ENCODE data around the gene EPC2. TPM values are rescaled to one million over a fixed set of nuclear protein-coding genes. Genes with fewer than 3 reads are reported as not detected.

EPC2 gene
- total and polyA plus RNA-seq, 2 experiments from 2014 or later = 6.3 to 27.0 TPM

DNA sequence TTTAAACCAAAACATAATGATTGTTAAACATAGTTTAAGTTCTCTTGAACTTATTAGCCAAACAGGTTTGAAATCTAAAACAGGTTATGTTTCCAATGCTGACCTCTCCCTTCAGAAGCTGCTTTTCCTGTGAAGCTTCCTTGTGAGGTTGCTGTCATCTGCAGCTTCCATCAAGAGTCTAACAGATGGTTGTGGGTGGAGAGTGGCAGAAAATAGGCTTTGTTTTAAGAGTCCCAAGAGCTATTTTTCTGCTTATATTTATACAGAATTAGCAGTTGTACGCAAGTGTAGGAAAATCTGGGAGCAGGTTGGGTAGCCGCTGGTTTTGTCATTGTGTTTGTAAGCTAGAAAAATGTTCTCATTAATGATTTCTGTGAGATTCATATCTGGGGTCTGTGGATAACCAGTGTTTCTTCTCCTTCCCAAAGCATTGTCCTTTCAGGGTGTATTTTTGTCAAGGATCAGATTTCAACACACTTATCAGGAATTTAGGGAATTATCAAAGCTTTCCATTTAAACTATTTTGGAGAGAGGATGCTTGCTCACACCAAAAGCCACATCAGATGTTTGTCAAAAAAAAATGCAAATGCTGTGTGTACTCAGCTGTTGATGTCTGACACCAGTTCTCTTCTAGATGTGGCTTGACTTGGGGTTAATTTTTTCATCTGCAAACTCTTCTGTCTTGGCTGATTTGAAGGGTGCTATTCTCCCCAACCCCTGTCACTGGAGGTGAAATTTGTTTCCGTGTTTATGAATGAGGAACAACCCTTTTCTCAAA is 152.4 kb downstream of the EPC2 start (continued):
- TF ChIP-seq, protein P1, sequence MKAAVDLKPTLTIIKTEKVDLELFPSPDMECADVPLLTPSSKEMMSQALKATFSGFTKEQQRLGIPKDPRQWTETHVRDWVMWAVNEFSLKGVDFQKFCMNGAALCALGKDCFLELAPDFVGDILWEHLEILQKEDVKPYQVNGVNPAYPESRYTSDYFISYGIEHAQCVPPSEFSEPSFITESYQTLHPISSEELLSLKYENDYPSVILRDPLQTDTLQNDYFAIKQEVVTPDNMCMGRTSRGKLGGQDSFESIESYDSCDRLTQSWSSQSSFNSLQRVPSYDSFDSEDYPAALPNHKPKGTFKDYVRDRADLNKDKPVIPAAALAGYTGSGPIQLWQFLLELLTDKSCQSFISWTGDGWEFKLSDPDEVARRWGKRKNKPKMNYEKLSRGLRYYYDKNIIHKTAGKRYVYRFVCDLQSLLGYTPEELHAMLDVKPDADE (IDR thresholded peaks at IDR 0.05) = no peak
- TF ChIP-seq CREB1 (CRISPR knock-in tag; IDR thresholded peaks at IDR 0.05; ENCODE audit: low read depth) = no peak
- no peak for TF ChIP-seq ZNF114 (CRISPR knock-in tag; IDR thresholded peaks at IDR 0.05)

DNA sequence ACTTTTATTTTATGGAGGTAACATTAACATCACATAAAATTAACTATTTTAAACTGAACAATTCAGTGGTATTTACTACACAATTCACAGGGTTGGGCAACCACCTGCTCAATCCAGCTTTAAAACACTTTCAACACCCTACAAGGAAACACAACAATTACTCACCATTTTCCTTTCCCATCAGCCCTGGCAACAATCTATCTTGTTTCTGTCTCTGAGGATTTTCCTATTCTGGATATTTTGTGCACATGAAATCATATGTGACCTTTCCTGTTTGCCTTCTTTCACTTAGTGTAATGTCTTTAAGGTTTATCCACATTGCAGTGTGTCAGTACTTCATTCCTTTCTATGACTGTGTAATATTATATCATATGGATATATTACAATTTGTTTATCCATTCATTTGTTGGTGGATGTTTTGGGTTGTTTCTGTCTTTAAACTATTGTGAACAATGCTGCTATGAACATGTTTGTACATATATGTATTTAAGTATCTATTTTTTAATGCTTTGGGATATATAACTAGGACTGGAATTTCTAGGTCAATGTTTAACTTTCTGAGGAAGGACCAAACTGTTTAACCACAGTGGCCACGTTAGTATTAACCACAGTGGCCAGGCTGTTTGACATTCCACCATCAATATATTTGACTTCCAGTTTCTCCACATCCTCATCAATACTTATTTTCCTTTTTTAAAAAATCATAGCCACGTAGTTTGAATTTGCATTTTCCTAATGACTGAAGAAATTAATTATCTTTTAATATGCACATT is 158.1 kb downstream of the EPC2 start:
- no peak for ATAC-seq
- H3K36me3 Mint-ChIP-seq (ENCODE audit: low read depth) = peaks cover 5% of the 10 kb centered on the region; the same call in 1 of the 3 replicates
- peaks cover 6% of the 10 kb centered on the region for H3K9me3 Mint-ChIP-seq

More for the DNA sequence above, 158.1 kb downstream of the EPC2 start:
- TF ChIP-seq, protein P2, sequence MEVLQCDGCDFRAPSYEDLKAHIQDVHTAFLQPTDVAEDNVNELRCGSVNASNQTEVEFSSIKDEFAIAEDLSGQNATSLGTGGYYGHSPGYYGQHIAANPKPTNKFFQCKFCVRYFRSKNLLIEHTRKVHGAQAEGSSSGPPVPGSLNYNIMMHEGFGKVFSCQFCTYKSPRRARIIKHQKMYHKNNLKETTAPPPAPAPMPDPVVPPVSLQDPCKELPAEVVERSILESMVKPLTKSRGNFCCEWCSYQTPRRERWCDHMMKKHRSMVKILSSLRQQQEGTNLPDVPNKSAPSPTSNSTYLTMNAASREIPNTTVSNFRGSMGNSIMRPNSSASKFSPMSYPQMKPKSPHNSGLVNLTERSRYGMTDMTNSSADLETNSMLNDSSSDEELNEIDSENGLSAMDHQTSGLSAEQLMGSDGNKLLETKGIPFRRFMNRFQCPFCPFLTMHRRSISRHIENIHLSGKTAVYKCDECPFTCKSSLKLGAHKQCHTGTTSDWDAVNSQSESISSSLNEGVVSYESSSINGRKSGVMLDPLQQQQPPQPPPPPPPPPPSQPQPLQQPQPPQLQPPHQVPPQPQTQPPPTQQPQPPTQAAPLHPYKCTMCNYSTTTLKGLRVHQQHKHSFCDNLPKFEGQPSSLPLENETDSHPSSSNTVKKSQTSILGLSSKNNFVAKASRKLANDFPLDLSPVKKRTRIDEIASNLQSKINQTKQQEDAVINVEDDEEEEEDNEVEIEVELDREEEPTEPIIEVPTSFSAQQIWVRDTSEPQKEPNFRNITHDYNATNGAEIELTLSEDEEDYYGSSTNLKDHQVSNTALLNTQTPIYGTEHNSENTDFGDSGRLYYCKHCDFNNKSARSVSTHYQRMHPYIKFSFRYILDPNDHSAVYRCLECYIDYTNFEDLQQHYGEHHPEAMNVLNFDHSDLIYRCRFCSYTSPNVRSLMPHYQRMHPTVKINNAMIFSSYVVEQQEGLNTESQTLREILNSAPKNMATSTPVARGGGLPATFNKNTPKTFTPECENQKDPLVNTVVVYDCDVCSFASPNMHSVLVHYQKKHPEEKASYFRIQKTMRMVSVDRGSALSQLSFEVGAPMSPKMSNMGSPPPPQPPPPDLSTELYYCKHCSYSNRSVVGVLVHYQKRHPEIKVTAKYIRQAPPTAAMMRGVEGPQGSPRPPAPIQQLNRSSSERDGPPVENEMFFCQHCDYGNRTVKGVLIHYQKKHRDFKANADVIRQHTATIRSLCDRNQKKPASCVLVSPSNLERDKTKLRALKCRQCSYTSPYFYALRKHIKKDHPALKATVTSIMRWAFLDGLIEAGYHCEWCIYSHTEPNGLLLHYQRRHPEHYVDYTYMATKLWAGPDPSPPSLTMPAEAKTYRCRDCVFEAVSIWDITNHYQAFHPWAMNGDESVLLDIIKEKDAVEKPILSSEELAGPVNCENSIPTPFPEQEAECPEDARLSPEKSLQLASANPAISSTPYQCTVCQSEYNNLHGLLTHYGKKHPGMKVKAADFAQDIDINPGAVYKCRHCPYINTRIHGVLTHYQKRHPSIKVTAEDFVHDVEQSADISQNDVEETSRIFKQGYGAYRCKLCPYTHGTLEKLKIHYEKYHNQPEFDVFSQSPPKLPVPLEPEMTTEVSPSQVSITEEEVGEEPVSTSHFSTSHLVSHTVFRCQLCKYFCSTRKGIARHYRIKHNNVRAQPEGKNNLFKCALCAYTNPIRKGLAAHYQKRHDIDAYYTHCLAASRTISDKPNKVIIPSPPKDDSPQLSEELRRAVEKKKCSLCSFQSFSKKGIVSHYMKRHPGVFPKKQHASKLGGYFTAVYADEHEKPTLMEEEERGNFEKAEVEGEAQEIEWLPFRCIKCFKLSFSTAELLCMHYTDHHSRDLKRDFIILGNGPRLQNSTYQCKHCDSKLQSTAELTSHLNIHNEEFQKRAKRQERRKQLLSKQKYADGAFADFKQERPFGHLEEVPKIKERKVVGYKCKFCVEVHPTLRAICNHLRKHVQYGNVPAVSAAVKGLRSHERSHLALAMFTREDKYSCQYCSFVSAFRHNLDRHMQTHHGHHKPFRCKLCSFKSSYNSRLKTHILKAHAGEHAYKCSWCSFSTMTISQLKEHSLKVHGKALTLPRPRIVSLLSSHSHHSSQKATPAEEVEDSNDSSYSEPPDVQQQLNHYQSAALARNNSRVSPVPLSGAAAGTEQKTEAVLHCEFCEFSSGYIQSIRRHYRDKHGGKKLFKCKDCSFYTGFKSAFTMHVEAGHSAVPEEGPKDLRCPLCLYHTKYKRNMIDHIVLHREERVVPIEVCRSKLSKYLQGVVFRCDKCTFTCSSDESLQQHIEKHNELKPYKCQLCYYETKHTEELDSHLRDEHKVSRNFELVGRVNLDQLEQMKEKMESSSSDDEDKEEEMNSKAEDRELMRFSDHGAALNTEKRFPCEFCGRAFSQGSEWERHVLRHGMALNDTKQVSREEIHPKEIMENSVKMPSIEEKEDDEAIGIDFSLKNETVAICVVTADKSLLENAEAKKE (CRISPR knock-in tag; IDR thresholded peaks at IDR 0.05) = no peak
- TF ChIP-seq ZNF114 (CRISPR knock-in tag; IDR thresholded peaks at IDR 0.05) = no peak
- TF ChIP-seq EZH2 (IDR thresholded peaks at IDR 0.05; ENCODE audit: low read depth, unreplicated experiment) = no peak
- TF ChIP-seq CREB1 (CRISPR knock-in tag; IDR thresholded peaks at IDR 0.05; ENCODE audit: low read depth) = no peak
- no peak for TF ChIP-seq JUNB (IDR thresholded peaks at IDR 0.05; ENCODE audit: unreplicated experiment)
- TF ChIP-seq NANOG (IDR thresholded peaks at IDR 0.05; ENCODE audit: borderline replicate concordance) = no peak
- TF ChIP-seq ZNF331 (CRISPR knock-in tag; IDR thresholded peaks at IDR 0.05; ENCODE audit: low read depth) = no peak
- Histone ChIP-seq H3K9me2 (ENCODE audit: insufficient read depth) (0 out of 2 replicates have a peak, but pooled peaks cover 5% of the 10 kb centered on the region), H3K27me3 (ENCODE audit: insufficient read depth) (no peaks in the 10 kb centered on the region), H3K4me3 (no peak overlapping the region), H3K79me2 (replicated peaks; ENCODE audit: insufficient read depth) (no peaks in the 10 kb centered on the region), H3K27ac (ENCODE audit: low read depth) (no peak overlapping the region), H3K4me1 (ENCODE audit: insufficient read depth) (no peaks in the 10 kb centered on the region), H3K36me3 (ENCODE audit: insufficient read depth) (no peaks in the 10 kb centered on the region), H3K4me2 (no peak overlapping the region), H3F3A (replicated peaks; ENCODE audit: low read depth) (no peaks in the 10 kb centered on the region), H2AFZ (no peak overlapping the region), H4K20me1 (replicated peaks; ENCODE audit: insufficient read depth) (no peaks in the 10 kb centered on the region)
- Mint-ChIP-seq H3K4me3 (no peak overlapping the region), H3K27ac (no peak overlapping the region), H3K4me1 (no peaks in the 10 kb centered on the region), H3K27me3 (ENCODE audit: insufficient read depth, low read depth, poor library complexity) (peaks cover 2% of the 10 kb centered on the region)
- no peak for DNase-seq (ENCODE audit: low spot score)

Measured in GM23338 (cell line).